Stimulated activated CD4-positive, alpha-beta T cell treated with anti-CD3 and anti-CD28 coated beads, Interleukin-12 subunit alpha, Interleukin-12 subunit beta, amount 100 ng/mL, for 24 hours (primary cell): ENCODE results near the gene SLC39A8.

Experiments used
- DNase-seq, 2 experiments: peaks; one replicate each; pipeline ENCODE4 v3.0.0-alpha.2; 2020; ENCODE audit warnings: low read depth in 2 of 2

Gene SLC39A8

GRCh38 chr4:102234243-102234838 is 110.9 kb downstream of the SLC39A8 start:
- DNase-seq, result no peak

DNA sequence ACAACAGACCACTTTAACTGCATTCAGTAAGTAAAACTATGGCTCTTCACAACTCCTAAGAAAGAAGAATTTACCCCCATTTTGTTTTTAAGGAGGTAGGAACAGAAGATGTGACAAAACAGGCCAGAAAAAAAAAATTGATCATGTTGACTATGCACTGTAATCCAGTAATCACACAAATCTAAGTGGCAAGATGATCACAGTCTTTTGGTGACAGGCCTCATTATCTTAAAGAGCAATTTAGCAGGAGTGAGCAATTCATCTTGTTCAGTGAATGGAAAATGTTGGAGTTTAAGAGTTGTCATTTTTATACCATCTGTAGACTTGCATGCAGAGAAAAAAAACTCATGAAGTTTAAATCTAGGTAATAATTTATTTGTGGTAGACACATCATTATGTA is 115.1 kb downstream of the SLC39A8 start:
- no peak for DNase-seq

GRCh38 chr4:102227388-102227787 is 117.9 kb downstream of the SLC39A8 start:
- no peak for DNase-seq

- no peak for DNase-seq
Observed at GRCh38 chr4:102223461-102223860, 121.8 kb downstream of the SLC39A8 start.

DNA sequence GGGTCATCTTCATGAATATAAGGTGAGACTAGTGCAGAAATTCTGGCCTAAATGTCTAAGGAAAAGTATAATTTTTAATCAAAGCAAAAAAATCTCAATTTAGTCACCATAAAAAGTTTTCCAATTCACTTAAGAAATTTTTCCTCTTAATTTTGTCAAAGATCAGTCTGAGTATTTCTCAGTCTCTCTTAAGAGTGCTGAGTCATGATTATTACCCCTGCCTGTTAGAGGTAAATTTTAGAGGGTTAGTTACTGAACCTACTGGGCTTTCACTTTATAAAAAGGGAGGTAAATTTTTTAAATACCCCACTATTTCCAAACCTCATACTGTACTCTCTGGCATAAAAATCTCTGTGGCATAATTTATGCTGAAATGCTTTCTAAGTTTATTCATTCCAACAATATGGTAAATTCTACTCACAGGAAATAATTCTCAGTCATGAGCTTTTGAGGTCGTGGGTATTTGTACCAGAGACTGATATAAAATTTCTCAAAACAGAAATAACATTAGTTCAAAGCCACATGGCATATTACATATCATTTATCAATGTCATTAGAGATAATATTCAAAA is 122.4 kb downstream of the SLC39A8 start:
- DNase-seq, result no peak

GRCh38 chr4:102219129-102219528 is 126.2 kb downstream of the SLC39A8 start:
- no peak for DNase-seq

DNA sequence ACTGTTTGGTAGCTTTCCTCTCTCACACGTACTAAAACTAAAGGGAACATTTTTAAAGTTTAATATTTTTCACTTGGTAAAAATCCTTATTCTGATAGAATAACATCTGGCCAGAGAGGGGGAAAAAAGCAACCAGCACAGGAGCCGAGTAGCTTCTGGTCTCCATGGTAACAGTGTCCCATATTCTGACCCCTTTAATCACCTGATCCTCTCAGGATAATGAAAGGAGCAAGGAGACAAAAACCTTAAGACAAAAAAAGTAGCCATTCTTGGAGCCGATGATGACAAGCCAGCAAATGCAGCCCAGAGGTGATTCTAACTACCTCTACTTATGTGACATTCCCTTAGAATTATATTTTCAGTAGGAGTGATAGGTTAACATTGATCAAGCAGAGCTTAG is 126.6 kb downstream of the SLC39A8 start:
- no peak for DNase-seq

- DNase-seq, result no peak
Observed at GRCh38 chr4:102217775-102218355, 127.4 kb downstream of the SLC39A8 start.

GRCh38 chr4:102217345-102217744 is 127.9 kb downstream of the SLC39A8 start:
- DNase-seq, result no peak

DNA sequence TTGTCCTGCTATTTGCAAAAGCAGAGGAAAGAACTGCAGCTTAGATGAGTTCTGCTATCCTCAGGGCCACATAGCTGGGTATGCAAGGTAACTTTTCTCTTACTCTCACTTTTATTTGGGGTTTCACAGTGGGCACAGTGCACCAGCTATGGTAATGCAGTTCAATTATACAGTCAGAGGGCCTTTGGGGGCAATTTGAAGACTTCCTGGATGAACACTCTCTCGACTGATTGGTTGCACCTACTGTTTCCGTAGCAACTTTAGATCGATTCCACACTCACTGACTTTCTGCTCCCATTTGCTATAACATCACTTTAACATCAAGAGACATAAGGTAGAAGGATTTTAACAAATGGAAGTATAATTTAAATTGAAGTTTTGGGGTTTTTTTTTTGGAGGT is 128.6 kb downstream of the SLC39A8 start:
- DNase-seq, result no peak

GRCh38 chr4:102213031-102213430 is 132.3 kb downstream of the SLC39A8 start:
- no peak for DNase-seq
